NB4 (cell line): ENCODE results near the gene SSH2.

Experiments used
- POLR2A ChIP-seq: IDR thresholded peaks from 2 replicates; pipeline ENCODE4 v1.6.1; 2011; ENCODE audit warnings: mild to moderate bottlenecking; ENCODE audit not compliant: insufficient read length; ENCODE audit errors: extremely low read depth
- TF ChIP-seq, protein P1 (sequence below): IDR thresholded peaks from one replicate; pipeline ENCODE4 v1.5.1; 2012; ENCODE audit warnings: low read depth, low read length
- TF ChIP-seq, protein P2 (sequence below): IDR thresholded peaks from 2 replicates; pipeline ENCODE4 v1.6.1; 2011; ENCODE audit warnings: low read depth, low read length

DNA sequence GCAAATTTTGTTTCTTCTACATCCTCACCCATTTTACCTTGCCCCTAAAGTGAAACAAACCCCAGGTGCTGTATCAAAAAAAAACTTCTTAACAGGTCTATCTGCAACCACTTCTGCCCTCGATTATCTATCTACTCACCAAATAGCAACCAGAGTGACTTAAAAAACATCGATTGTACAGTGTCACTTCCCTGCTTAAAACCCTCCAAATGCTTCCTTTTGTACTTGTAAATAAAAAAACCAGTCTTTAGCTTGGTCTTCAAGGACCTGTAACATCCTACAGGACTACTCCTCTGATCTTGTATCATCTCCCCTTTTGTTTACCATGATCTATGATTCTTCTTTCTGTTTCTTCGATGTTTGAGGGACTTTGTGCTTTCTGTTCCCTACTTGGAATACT lies 224.6 kb downstream of the SSH2 start:
- TF ChIP-seq POLR2A: no peak
- TF ChIP-seq, protein P1, sequence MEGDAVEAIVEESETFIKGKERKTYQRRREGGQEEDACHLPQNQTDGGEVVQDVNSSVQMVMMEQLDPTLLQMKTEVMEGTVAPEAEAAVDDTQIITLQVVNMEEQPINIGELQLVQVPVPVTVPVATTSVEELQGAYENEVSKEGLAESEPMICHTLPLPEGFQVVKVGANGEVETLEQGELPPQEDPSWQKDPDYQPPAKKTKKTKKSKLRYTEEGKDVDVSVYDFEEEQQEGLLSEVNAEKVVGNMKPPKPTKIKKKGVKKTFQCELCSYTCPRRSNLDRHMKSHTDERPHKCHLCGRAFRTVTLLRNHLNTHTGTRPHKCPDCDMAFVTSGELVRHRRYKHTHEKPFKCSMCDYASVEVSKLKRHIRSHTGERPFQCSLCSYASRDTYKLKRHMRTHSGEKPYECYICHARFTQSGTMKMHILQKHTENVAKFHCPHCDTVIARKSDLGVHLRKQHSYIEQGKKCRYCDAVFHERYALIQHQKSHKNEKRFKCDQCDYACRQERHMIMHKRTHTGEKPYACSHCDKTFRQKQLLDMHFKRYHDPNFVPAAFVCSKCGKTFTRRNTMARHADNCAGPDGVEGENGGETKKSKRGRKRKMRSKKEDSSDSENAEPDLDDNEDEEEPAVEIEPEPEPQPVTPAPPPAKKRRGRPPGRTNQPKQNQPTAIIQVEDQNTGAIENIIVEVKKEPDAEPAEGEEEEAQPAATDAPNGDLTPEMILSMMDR: no peak
- TF ChIP-seq, protein P2, sequence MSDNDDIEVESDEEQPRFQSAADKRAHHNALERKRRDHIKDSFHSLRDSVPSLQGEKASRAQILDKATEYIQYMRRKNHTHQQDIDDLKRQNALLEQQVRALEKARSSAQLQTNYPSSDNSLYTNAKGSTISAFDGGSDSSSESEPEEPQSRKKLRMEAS: no peak
